HCT116 (cell line): Measurements from ENCODE around the gene DMD. TPM values are rescaled to one million over a fixed set of nuclear protein-coding genes. Genes with fewer than 3 reads are reported as not detected.

Source experiments
- ATAC-seq: fragments of 200-7000 bp; cut with Tn5 transposase; 2 replicates; pipeline ENCODE4 v1.9.1; 2020; ENCODE audit warnings: mild to moderate bottlenecking, moderate library complexity
- BruUV-seq: library from RNA; stranded (reverse); fragments of 400-500 nt; replicated peaks from 2 replicates; lab custom pipeline; 2021; lab: Mats Ljungman, UMichigan
- CTCF ChIA-PET: fragments of 300-600 bp; sonication (Branson Sonifier 250); formaldehyde crosslinking; loops from one replicate; lab custom pipeline; 2021; ENCODE audit warnings: antibody characterized with exemption; lab: Charles Lee
- POLR2A ChIA-PET: fragments of 300-600, 350-600 bp; sonication (Branson Sonifier 250); formaldehyde crosslinking; loops from one replicate; lab custom pipeline; 2021; ENCODE audit warnings: antibody characterized with exemption; lab: Charles Lee
- RAD21 ChIA-PET, 2 experiments: fragments of 300-600 bp; sonication (Branson Sonifier 250); formaldehyde crosslinking; loops; one replicate each; lab custom pipeline; 2023; ENCODE audit warnings: low total read pairs in 2 of 2; ENCODE audit not compliant: uncharacterized antibody in 2 of 2, unreplicated experiment in 2 of 2, low non-redundant PET in 1 of 2; lab: Charles Lee
- DNase-seq: peaks from one replicate; pipeline ENCODE4 v3.0.0-alpha.2; 2010; ENCODE audit warnings: low read depth, low spot score
- H2AFZ ChIP-seq: fragments of 200-600 bp; shearing (Covaris generic), sonication (generic); 2 replicates; pipeline ENCODE4 v1.6.1; 2017; ENCODE audit warnings: low read depth, mixed run types, mixed read lengths, antibody characterized with exemption, low read length; ENCODE audit not compliant: poor library complexity, severe bottlenecking
- H3K27ac ChIP-seq: 2 replicates; pipeline ENCODE4 v1.5.1; 2012; ENCODE audit warnings: low read depth, low read length
- H3K27me3 ChIP-seq: fragments of 200-600 bp; sonication (generic); 2 replicates; pipeline ENCODE4 v1.6.1; 2016; ENCODE audit warnings: mixed run types, low read length, mixed read lengths; ENCODE audit not compliant: insufficient read depth
- H3K36me3 ChIP-seq, 2 experiments: fragments of 200-500 bp in 1 of 2; fragments of 200-600 bp in 1 of 2; sonication (Bioruptor generic) in 1 of 2; sonication (generic) in 1 of 2; 2 replicates each; pipeline versions ENCODE4 v1.5.1 to v1.6.1; 2014 to 2016; ENCODE audit warnings: low read length in 2 of 2, inconsistent platforms in 1 of 2, mixed read lengths in 1 of 2, mixed run types in 1 of 2; ENCODE audit not compliant: insufficient read depth in 2 of 2, control insufficient read depth in 1 of 2
- H3K4me1 ChIP-seq, 2 experiments: fragments of 200-600 bp in 1 of 2; sonication (generic) in 1 of 2; 2 replicates each; pipeline versions ENCODE4 v1.5.1 to v1.6.1; 2012 to 2017; ENCODE audit warnings: low read length in 2 of 2, inconsistent platforms in 1 of 2, mild to moderate bottlenecking in 1 of 2, mixed read lengths in 1 of 2, mixed run types in 1 of 2, moderate library complexity in 1 of 2; ENCODE audit not compliant: insufficient read depth in 2 of 2, control insufficient read depth in 1 of 2
- H3K4me2 ChIP-seq: fragments of 200-600 bp; sonication (generic); 2 replicates; pipeline ENCODE4 v1.6.1; 2017; ENCODE audit warnings: mixed run types, low read length, mixed read lengths
- H3K4me3 ChIP-seq, 2 experiments: fragments of 200-600 bp in 1 of 2; sonication (generic) in 1 of 2; replicated peaks in 1 of 2; 2 replicates each; pipeline ENCODE4 v1.5.1; 2011 to 2016; ENCODE audit warnings: low read length in 2 of 2, control low read depth in 1 of 2, low read depth in 1 of 2, mild to moderate bottlenecking in 1 of 2, mixed read lengths in 1 of 2, mixed run types in 1 of 2
- H3K79me2 ChIP-seq: fragments of 200-600 bp; sonication (generic); 2 replicates; pipeline ENCODE4 v1.6.1; 2017; ENCODE audit warnings: mild to moderate bottlenecking, mixed run types, low read length, moderate library complexity, mixed read lengths; ENCODE audit not compliant: insufficient read depth
- H3K9ac ChIP-seq: fragments of 200-600 bp; sonication (generic); 2 replicates; pipeline ENCODE4 v1.6.1; 2016; ENCODE audit warnings: low read length, mixed read lengths
- H3K9me2 ChIP-seq: fragments of 200-600 bp; sonication (generic), shearing (Covaris generic); 2 replicates; pipeline ENCODE4 v1.6.1; 2017; ENCODE audit warnings: mixed run types, mild to moderate bottlenecking, moderate library complexity; ENCODE audit not compliant: insufficient read depth
- H3K9me3 ChIP-seq, 2 experiments: fragments of 200-500 bp in 1 of 2; fragments of 200-600 bp in 1 of 2; sonication (Bioruptor generic) in 1 of 2; sonication (generic) in 1 of 2; 2 replicates each; pipeline ENCODE4 v1.6.1; 2014 to 2017; ENCODE audit warnings: low read length in 2 of 2, mixed read lengths in 2 of 2, inconsistent platforms in 1 of 2, low read depth in 1 of 2, mild to moderate bottlenecking in 1 of 2, mixed run types in 1 of 2, moderate library complexity in 1 of 2; ENCODE audit not compliant: control insufficient read depth in 1 of 2, insufficient read depth in 1 of 2
- H4K20me1 ChIP-seq: fragments of 200-600 bp; sonication (generic), shearing (Covaris generic); 2 replicates; pipeline ENCODE4 v1.6.1; 2017; ENCODE audit warnings: mixed run types, mild to moderate bottlenecking, moderate library complexity; ENCODE audit not compliant: insufficient read depth
- EGR1 ChIP-seq: IDR thresholded peaks from 2 replicates; pipeline ENCODE4 v1.6.1; 2012; ENCODE audit warnings: low read depth
- RAD21 ChIP-seq: IDR thresholded peaks from 2 replicates; pipeline ENCODE4 v1.6.1; 2012; ENCODE audit warnings: low read depth, mild to moderate bottlenecking
- SIN3A ChIP-seq: IDR thresholded peaks from 2 replicates; pipeline ENCODE4 v1.6.1; 2012; ENCODE audit warnings: low read depth
- SRF ChIP-seq: IDR thresholded peaks from 2 replicates; pipeline ENCODE4 v1.6.1; 2012; ENCODE audit warnings: low read depth
- intact Hi-C: fragments of 100-400 bp; cut with micrococcal nuclease; formaldehyde crosslinking; loops from 2 replicates; pipeline ENCODE4 v1.10.0; 2022
- total RNA-seq: library from RNA; stranded (reverse); gene quantifications from one replicate; pipeline ENCODE4 v1.2.1, GENCODE V29; 2021; ENCODE audit not compliant: unreplicated experiment

The DMD gene
- total RNA-seq, 1 experiment from 2014 or later: 0.05 TPM

GRCh38 chrX:31224381-31225012 is 1986.9 kb downstream of the DMD start:
- TF ChIP-seq RAD21: no peak
- no peak for TF ChIP-seq SRF
- no peak for TF ChIP-seq SIN3A
- intact Hi-C loops: no loop called here
- DNase-seq (no peak), ATAC-seq (no peak)
- BruUV-seq: no TSS peak
- H3K36me3 ChIP-seq: no peaks in the 10 kb centered on the region
- H3K9me3 ChIP-seq: no peaks in the 10 kb centered on the region
- no peaks in the 10 kb centered on the region for H3K9me2 ChIP-seq
- no peaks in the 10 kb centered on the region for H3K4me1 ChIP-seq
- H3K79me2 ChIP-seq: no peaks in the 10 kb centered on the region
- RAD21 ChIA-PET: no interaction called here
- CTCF ChIA-PET: no interaction called here
- H3K4me3 ChIP-seq: no peak overlapping the region
- no peak overlapping the region for H3K9ac ChIP-seq
- H3K27me3 ChIP-seq: no peaks in the 10 kb centered on the region
- no peak overlapping the region for H3K27ac ChIP-seq
- no peak overlapping the region for H2AFZ ChIP-seq
- POLR2A ChIA-PET: no interaction called here
- no peaks in the 10 kb centered on the region for H4K20me1 ChIP-seq
- no peak overlapping the region for H3K4me2 ChIP-seq

GRCh38 chrX:31223817-31224216 is 1987.5 kb downstream of the DMD start:
- Histone ChIP-seq H3K4me3 (no peak overlapping the region), H4K20me1 (no peaks in the 10 kb centered on the region), H3K79me2 (no peaks in the 10 kb centered on the region), H3K4me2 (no peak overlapping the region), H3K36me3 (no peaks in the 10 kb centered on the region), H3K9ac (no peak overlapping the region), H3K4me1 (no peaks in the 10 kb centered on the region), H3K27ac (no peak overlapping the region), H3K9me2 (no peaks in the 10 kb centered on the region), H2AFZ (no peak overlapping the region), H3K9me3 (no peaks in the 10 kb centered on the region), H3K27me3 (no peaks in the 10 kb centered on the region)
- intact Hi-C loops: no loop called here
- DNase-seq (no peak), ATAC-seq (no peak)
- CTCF ChIA-PET: no interaction called here
- no TSS peak for BruUV-seq
- POLR2A ChIA-PET: no interaction called here
- RAD21 ChIA-PET: no interaction called here
- no peak for TF ChIP-seq EGR1
